HPDE6-E6E7 (cell line): Measurements from ENCODE around the gene CCDC85C.
A peak's percentile ranks its signal among the peaks of the same experiment; 100 is the strongest.

ENCODE experiments used
- DNase-seq: peaks from one replicate; pipeline ENCODE4 v3.0.0; 2011; ENCODE audit warnings: missing footprints; ENCODE audit errors: extremely low spot score

CCDC85C gene

GRCh38 chr14:99589651-99590530 is 14.1 kb downstream of the CCDC85C start:
- no peak for DNase-seq

DNA sequence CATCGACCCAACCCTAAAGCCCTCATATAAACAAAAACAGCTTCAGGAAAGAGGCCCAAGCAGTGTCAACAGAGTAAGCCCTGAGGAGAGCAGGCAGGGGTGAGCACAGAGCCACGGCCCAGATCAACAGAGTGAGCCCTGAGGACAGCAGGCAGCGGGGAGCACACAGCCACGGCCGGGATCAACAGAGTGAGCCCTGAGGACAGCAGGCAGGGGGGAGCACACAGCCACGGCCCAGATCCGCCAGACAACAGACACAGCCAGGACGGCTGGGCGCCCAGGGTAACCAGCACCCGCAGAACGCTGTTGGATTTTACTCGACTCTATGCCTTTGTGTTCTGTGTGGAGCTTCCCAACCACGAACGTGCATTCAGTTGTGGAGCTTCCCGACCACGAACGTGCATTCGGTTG is 15.0 kb downstream of the CCDC85C start:
- no peak for DNase-seq

DNA sequence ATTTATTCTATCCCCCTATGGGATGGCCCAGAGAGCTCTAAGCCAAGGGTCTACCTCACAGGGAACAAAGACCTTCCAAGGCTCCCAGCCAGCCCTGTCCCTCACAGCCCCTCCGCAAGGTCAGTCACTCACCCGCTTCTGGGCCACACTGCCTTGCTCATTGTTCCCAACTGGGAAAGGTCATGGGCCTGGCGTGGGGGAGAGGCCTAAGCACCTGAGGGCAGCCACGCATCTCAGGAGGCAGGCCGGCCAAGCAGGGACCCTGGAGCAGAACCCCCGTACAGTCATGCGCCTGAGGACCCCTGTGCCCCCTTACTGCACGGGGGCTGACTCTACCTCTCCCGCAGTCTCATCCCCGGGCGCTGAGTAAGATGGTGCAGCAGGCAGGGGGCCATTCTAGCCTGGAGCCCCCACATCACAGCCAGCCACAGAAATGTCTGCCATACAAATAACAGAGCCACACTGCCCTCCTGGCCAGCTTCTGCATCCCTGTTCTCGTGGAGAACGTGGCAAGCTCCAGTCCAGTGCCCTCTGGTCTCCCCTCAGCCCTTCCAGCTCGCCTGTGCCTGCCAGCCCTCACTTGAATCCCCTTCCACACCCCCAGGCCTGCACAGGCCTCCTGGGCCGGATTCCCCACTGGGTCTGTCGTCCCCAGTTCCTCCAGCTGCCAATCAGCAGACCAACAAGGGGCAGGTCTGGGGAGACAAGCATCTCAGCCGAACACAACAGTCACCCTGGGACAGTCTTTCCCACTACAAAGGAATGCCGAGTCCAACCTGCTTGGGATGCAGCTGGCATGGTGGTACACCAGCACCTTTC is 16.3 kb downstream of the CCDC85C start:
- DNase-seq, result no peak

- no peak for DNase-seq
Observed at GRCh38 chr14:99586761-99587459, 17.1 kb downstream of the CCDC85C start.

DNA sequence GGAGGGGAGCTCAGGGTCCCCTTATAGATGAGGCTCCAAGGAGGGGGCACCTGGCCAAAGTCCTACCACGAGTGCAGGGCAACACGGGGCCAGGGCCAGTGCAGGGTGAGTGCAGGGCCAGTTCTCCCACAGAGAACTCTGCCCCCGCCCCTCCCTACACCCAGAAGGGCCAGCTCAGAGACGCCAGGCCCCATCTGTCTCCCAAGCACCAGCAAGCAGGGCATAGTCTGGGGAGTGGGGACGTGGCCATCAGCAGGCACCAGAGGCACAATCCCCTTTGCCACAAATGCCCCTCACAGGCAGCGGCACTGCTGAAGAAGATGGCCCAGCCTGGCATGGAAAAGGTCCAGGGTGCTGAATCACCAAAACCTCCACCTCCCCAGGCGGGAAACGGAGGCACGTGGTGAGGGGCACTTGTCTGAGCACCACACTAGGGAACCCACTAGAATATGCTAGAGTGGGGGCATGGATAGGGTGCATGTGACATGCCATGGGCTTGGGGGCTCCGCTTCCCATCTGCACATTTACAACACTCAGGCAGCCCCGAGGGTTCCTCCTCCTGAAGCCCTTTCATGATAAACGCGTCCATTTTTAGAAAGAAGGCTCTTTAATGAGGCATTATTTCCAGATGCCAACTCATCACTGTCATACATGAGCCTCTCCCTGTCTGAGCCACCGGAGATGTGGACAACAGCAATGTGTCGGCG is 17.8 kb downstream of the CCDC85C start:
- DNase-seq, result no peak

DNA sequence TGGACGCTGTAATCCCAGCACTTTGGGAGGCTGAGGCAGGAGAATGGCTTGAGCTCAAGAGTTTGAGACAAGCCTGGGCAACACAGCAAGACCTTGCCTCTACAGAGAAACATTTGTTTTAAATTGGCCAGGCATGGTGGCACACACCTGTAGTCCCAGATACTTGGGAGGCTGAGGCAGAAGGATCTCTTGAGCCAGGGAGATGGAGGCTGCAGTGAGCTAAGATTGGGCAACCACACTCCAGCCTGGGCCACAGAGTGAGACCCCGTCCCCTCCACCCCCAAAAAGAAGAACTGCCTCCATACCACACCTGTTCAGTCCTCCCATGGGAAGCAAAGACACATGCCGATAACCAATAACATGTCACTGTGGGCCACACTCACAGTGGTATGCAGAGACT is 19.2 kb downstream of the CCDC85C start:
- no peak for DNase-seq

DNA sequence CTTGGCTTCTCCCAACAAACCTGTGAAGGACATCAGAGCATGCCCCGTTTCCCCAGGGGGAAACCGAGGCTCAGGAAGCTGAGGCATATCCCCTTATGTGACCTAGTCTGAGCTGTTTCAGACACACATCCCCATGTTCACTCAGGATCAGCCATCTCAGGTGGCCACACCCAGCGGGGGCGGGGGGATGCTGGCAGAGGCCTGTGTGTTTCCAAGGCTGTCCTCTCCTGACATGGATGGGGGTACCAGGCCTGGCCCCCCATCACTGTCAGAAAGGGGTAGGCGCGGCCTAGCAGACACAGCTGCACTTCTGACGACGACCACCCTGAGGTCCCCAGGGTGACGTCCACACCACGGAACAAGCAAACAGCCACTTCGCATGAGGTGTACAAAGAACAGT is 22.1 kb downstream of the CCDC85C start:
- no peak for DNase-seq

- no peak for DNase-seq
Observed at GRCh38 chr14:99581374-99581773, 22.6 kb downstream of the CCDC85C start.

DNA sequence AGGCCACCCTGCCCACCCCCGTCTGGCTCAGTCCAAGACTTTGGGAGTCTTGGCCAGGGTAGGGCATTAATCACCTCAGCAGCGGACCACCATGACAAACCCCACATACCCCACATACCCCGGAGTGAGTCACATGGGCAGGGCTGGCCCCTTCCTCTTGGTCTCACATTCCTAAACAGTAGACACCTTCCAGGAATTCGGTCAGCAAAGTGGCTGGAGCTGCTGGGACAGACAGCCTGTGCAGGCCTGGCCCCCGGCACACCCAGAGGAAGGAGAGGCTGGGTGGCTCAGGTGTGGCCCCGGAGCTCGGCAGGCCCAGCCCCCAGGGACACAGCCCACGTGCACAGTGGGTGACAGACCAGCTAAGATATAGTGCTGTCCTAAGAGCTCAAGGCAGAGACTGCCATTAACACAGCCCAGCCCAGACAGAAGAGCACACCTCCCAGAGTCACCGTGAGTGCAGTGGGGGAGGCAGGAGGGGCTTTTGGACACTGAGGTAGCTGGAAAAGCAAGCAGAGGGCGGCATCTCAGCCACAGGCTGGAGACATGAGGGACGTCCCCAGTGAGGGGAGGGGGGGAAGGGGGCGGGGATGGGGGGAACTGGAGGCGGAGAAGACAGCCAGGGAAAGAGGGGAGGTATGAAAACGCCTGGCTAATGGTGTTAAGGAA is 24.0 kb downstream of the CCDC85C start:
- peak; percentile 90 for DNase-seq

GRCh38 chr14:99579120-99579836 is 24.7 kb downstream of the CCDC85C start:
- peak; percentile 63 for DNase-seq

DNA sequence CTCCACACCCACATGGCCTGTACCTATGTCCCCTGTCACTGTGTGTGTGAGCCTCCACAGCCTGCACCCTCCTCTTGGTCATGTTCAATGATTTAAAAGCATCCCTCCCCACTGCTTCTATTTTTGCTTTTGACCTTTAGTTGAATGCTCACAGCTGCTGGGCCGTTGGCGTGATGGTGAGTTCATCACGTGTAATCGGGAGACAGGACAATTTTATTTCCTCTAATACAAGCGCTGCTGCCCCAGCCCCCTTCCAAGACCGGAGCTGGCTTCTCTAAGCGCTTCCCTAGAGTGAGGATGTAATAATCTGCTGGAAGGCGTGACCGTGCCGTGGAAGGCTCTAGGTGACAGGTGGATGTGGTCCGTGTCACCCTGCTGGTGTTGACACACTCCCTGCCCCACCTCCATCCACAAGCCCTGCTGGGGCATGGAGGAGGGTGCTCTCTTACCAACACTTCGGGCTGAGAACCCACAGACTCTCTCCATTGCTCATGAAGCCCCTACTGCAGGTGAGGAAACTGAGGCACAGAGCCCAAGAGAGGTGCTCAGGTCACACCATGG is 25.4 kb downstream of the CCDC85C start:
- no peak for DNase-seq

DNA sequence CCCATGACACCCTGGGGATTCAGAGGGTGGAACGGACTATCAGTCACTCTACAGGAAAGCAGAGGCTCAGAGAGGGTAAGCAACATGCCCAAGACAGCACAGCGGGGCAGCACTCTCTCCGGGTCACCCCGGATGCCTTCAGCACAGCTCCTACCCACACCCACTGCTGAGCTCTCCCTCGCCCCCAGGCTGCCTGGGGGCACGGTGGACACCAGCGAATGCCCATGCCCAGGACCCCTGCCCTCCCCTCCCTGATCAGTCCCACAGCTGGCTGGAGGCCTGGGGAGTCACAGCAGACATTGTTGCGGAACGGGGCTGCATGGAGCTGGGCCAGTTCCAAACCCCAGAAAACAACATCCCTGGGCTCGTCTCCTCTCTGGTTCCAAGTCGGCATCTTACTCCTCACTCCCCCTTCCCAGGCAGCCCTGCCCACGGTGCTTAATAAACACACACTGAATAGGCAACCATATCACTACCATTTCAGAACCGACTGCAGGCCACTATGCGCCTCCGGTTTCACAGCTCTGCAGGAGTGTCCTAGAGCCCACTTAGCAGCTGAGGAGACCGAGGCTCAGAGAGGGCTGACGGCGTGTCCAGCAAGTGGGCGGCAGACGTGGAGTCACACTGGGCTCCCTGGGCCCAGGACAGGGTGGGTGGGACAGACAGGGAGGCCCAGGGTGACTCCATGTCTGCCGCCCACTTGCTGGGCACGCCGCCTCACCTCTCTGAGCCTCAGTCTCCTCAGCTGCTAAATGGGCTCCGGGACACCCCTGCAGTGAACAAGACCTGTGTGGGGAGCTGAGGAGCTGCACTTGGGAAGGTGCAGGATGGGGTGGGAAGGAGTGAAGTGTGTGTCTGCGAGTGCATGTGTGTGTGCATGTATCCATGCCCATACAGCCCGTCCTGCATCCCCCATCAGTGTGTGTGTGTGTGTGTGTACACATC is 27.0 kb downstream of the CCDC85C start:
- no peak for DNase-seq

DNA sequence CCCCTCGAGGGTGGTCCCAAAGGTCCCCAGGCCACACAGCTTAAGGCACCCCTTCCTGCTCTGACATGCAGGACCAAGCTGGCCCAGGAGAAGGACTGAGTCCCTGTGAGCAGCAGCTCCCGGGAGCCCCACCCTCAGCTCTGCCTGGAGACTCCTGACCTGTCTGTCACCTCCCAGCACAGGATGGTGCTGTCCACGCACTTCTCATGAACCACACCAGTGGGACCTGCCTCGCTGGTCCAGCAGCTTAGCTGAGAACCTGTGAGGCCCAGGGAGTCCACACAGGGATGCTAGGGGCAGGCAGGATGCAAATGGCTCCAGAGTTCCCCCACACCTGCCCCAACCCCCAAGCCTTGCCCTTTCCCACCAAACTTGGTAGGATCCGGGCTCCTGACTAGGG is 27.7 kb downstream of the CCDC85C start:
- DNase-seq, result no peak

DNA sequence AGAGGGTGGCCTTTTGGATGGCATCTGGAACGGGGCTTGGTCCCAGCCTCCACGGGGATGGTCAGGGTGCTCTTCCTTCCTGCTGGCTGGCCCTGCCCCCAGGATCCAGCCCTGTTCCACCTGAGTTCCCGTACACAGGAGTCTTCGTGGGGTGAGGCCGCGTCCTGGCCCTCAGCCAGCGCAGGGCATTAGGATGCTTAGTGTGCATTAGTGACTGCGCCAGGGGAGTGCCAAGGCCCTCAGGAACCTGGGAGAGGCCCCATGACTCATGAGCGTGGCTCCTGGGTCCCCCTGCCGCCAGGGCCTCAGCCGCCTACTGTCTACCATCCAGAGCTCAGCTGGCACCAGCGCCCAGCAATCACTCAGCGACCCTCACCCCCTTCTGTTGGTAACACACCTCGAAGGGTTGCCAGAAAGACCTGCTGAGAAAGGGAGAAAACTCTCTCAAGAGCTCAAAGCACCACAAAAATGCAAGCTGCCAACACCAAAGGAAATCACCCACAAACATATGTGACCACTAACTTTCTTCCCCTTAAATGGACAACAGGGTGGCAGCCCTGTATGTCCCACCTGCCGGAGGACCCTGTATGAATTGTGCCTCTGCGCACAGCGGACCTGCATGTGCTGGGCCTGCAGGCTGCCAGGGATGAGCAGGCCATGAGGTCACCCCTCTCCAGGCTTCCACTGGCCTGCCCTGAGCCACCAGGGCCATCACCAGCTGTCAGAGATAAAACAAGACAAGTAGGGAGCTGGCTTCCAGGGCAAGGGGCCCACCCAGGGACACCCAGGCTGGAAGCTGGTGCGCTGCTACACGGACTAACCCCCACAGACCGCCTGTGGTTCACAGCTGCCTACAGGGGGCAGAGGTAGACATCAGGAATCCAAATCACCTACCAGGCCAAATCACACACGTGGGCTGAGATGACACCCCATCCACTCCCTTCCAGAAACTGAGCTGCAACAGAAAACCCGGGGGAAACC is 28.7 kb downstream of the CCDC85C start:
- peak; percentile 75 for DNase-seq

DNA sequence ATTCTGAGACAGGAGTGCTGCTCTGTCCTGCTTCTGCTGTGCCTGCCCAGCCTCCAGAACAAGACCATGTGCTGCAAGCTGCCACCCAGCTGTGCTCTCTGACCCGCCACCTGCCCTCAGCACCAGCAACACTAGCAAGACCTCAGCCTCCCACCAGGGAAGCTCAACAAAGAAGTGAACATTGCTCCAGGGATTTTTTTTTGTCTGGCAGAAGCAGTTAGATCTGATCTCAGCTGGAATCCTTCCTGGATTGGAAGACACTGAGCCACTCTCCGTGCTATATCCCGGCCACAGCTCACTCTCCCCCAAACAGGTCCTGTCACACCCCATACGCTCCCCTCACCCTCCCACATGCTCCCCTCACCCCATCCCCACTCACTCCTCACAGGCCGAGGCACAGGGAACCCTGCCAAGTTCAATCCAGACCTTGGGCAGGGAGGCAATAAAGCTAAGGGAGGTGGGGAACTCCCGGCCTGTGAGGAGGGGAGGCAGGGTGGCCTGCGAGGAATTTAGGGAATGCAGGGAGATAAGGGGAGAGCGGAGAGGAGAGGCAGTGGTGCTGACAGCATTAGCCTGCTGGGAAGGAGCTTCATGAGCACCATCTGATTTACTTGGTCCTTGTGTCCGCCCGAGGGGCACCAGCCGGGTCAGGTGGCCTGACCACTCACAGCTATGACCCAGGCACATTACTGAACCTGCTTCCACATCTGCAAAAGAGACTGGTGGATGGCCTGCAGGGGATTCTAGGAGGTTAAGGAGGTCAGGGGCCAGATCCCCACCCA is 29.7 kb downstream of the CCDC85C start:
- no peak for DNase-seq

DNA sequence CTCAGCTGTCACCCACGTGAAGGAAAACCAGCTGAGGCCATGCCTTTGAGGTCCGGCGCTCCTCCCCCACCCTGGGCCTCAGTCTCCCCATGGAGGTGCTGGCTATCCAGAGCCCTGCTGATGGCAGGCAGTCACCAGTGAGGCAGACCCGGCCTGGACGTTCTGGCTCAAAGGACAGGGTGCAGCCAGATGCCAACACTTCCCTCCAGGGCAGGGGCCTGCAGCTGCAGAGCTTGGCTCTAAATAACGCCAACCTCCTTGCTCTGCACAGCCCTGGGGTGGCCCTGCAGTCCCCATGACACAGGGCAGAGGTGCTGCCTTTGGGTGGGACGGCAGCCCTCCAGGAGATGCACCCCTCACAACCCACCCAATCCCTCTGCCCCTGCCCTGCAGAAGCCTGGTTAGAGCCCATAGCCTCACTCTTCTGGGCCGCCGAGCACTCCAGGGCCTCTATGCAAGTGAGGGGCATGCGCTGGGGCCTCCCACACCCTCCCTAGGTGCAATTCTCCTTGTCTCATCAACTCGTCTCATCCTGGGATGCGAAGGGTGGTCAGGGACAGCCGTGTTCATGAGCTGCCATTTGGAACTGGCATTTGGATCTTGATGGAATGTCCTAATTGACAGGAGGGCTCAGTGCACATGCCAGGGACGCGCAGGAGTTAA is 30.4 kb downstream of the CCDC85C start:
- no peak for DNase-seq

GRCh38 chr14:99573000-99573330 is 31.0 kb downstream of the CCDC85C start:
- DNase-seq, result no peak
